B cell (primary cell): ENCODE data around the gene TUBA8. TPM values are rescaled to one million over a fixed set of nuclear protein-coding genes. Genes with fewer than 3 reads are reported as not detected.
A peak's percentile ranks its signal among the peaks of the same experiment; 100 is the strongest.
"Not testable (repeated sequence)": the region's sequence is repeated elsewhere in the genome, so short reads cannot be mapped to it uniquely, and the experiment has no call there.

Source experiments
- ATAC-seq: fragments of 200-7000 bp; cut with Tn5 transposase; one replicate; pipeline ENCODE4 v1.10.0; 2021; ENCODE audit warnings: low read depth, mild to moderate bottlenecking, moderate number of reproducible peaks, moderate library complexity
- CTCF ChIA-PET: fragments of 350-600 bp; sonication (Branson Sonifier 250); formaldehyde crosslinking; loops from one replicate; lab custom pipeline; 2021; ENCODE audit warnings: antibody characterized with exemption, inconsistent platforms; lab: Charles Lee
- POLR2A ChIA-PET: fragments of 350-600 bp; sonication (Branson Sonifier 250); formaldehyde crosslinking; loops from one replicate; lab custom pipeline; 2021; ENCODE audit warnings: antibody characterized with exemption; lab: Charles Lee
- DNase-seq: peaks from one replicate; pipeline ENCODE4 v3.0.0; 2013
- H2AFZ ChIP-seq: 2 replicates; pipeline ENCODE4 v1.6.1; 2012; ENCODE audit warnings: mild to moderate bottlenecking, low read depth, low read length; ENCODE audit not compliant: insufficient read depth, poor library complexity, severe bottlenecking
- H3K27ac ChIP-seq, 2 donors: 1 replicate in 1 of 2; 2 replicates in 1 of 2; pipeline ENCODE4 v1.5.1; 2012 to 2013; ENCODE audit warnings: low read length in 2 of 2, mild to moderate bottlenecking in 2 of 2, moderate library complexity in 1 of 2
- H3K27me3 ChIP-seq, 4 experiments: fragments of 200-600 bp in 1 of 4; sonication (generic) in 1 of 4; replicated peaks in 1 of 4; 1 replicate in 2 of 4; 2 replicates in 2 of 4; pipeline versions ENCODE4 v1.6.1 to v1.7.0; 2013 to 2016; ENCODE audit warnings: low read length in 3 of 4, mild to moderate bottlenecking in 2 of 4, mixed read lengths in 1 of 4, moderate library complexity in 1 of 4; ENCODE audit not compliant: insufficient read depth in 4 of 4, control insufficient read depth in 3 of 4; ENCODE audit errors: control extremely low read depth in 1 of 4
- H3K36me3 ChIP-seq, 2 experiments: replicated peaks in 1 of 2; 1 replicate in 1 of 2; 2 replicates in 1 of 2; pipeline versions ENCODE4 v1.6.1 to v1.7.1; 2013; ENCODE audit warnings: low read length in 1 of 2; ENCODE audit not compliant: insufficient read depth in 2 of 2, control insufficient read depth in 1 of 2; ENCODE audit errors: control extremely low read depth in 1 of 2, extremely low read depth in 1 of 2
- H3K4me1 ChIP-seq, 2 donors: fragments of 200-600 bp in 1 of 2; sonication (generic) in 1 of 2; 1 replicate in 1 of 2; 2 replicates in 1 of 2; pipeline versions ENCODE4 v1.5.1 to v1.6.1; 2013 to 2017; ENCODE audit warnings: low read length in 2 of 2; ENCODE audit not compliant: control insufficient read depth in 2 of 2, insufficient read depth in 2 of 2
- H3K4me2 ChIP-seq: replicated peaks from 2 replicates; pipeline ENCODE3; 2012; ENCODE audit warnings: mild to moderate bottlenecking, low read depth, low read length; ENCODE audit not compliant: poor library complexity, severe bottlenecking
- H3K4me3 ChIP-seq, 5 experiments: fragments of 200-600 bp in 1 of 5; sonication (generic) in 1 of 5; 1 replicate in 3 of 5; 2 replicates in 2 of 5; pipeline versions ENCODE4 v1.5.1 to v1.7.0; 2011 to 2016; ENCODE audit warnings: low read length in 4 of 5, mild to moderate bottlenecking in 4 of 5, low read depth in 2 of 5, control low read depth in 1 of 5, moderate library complexity in 1 of 5; ENCODE audit not compliant: insufficient read depth in 1 of 5; ENCODE audit errors: control extremely low read depth in 1 of 5, extremely low read depth in 1 of 5
- H3K79me2 ChIP-seq: fragments of 200-600 bp; sonication (generic); one replicate; pipeline ENCODE4 v1.6.0; 2016; ENCODE audit warnings: low read length; ENCODE audit not compliant: control insufficient read depth, insufficient read depth
- H3K9ac ChIP-seq: fragments of 200-600 bp; sonication (generic); 2 replicates; pipeline ENCODE4 v1.6.1; 2017; ENCODE audit warnings: mild to moderate bottlenecking, low read length, moderate library complexity
- H3K9me3 ChIP-seq, 3 donors: one replicate each; pipeline versions ENCODE4 v1.6.1 to v1.7.1; 2013; ENCODE audit warnings: low read length in 2 of 3; ENCODE audit not compliant: control insufficient read depth in 2 of 3, insufficient read depth in 1 of 3; ENCODE audit errors: control extremely low read depth in 1 of 3
- H4K20me1 ChIP-seq: 2 replicates; pipeline ENCODE4 v1.6.0; 2012; ENCODE audit warnings: mild to moderate bottlenecking, low read length; ENCODE audit not compliant: insufficient read depth, control insufficient read depth, poor library complexity, severe bottlenecking
- H3K27ac Mint-ChIP-seq: one replicate; pipeline ENCODE4 v1.8.0; 2021; ENCODE audit warnings: mixed read lengths
- H3K27me3 Mint-ChIP-seq: one replicate; pipeline ENCODE4 v1.8.0; 2021; ENCODE audit warnings: mixed read lengths
- H3K4me1 Mint-ChIP-seq: one replicate; pipeline ENCODE4 v1.8.0; 2021; ENCODE audit warnings: mixed read lengths
- H3K4me3 Mint-ChIP-seq: one replicate; pipeline ENCODE4 v1.8.0; 2021; ENCODE audit warnings: mixed read lengths
- H3K9me3 Mint-ChIP-seq: one replicate; pipeline ENCODE4 v1.8.0; 2022; ENCODE audit warnings: mixed read lengths; ENCODE audit not compliant: insufficient read depth
- CTCF ChIP-seq: fragments of 200-600 bp; IDR thresholded peaks from one replicate; pipeline ENCODE4 v1.8.0; 2022; ENCODE audit warnings: antibody characterized with exemption, mild to moderate bottlenecking
- EZH2 ChIP-seq: IDR thresholded peaks from 2 replicates; pipeline ENCODE4 v1.6.1; 2012; ENCODE audit warnings: borderline replicate concordance, low read depth, mild to moderate bottlenecking, moderate library complexity, low read length; ENCODE audit not compliant: insufficient read depth, poor library complexity, severe bottlenecking
- WGBS: methylation state at CpG from one replicate; pipeline ENCODE4 v1.1.5; 2013; ENCODE audit warnings: missing lambda C conversion rate; ENCODE audit not compliant: insufficient coverage; 5-methylcytosine and 5-hydroxymethylcytosine counted together
- intact Hi-C: fragments of 100-400 bp; cut with micrococcal nuclease; formaldehyde crosslinking; loops from one replicate; pipeline ENCODE4 v1.10.0; 2022
- polyA plus RNA-seq: library from polyadenylated mRNA; depleted of rRNA; stranded (reverse); fragments of >200 nt; gene quantifications from 2 replicates; pipeline ENCODE4 v1.2.3, GENCODE V29; 2012
- total RNA-seq, 2 donors: library from RNA; stranded (reverse); fragments of 120-200 nt in 1 of 2; gene quantifications; 1 replicate in 1 of 2; 2 replicates in 1 of 2; pipeline versions ENCODE4 v1.2.3 to v1.2.4, GENCODE V29; 2013 to 2022

The TUBA8 gene
- total and polyA plus RNA-seq, 2 donors (not counting 1 experiment from before 2014, with no cell fraction given) = 1.8 to 3.4 TPM

GRCh38 chr22:18073467-18073866, 37.1 kb upstream of the TUBA8 start:
- intact Hi-C loops = no loop called here
- H3K4me1 ChIP-seq = peaks cover 52 to 56% of the 10 kb centered on the region in 2 donors

GRCh38 chr22:18073927-18074326, 36.7 kb upstream of the TUBA8 start:
- intact Hi-C loops = not testable (repeated sequence)

More at GRCh38 chr22:18073467-18073866, 37.1 kb upstream of the TUBA8 start:
- no peak for TF ChIP-seq EZH2
- no peak for TF ChIP-seq CTCF
- H3K4me1 Mint-ChIP-seq = peaks cover 63% of the 10 kb centered on the region
- WGBS = 100% methylated on average over 1 of the region's 2 CpGs
- Histone ChIP-seq H3K4me2 (no peak overlapping the region), H2AFZ (no peak overlapping the region), H3K4me3 (no peak overlapping the region), H4K20me1 (no peaks in the 10 kb centered on the region), H3K27ac (no peak overlapping the region), H3K9ac (no peak overlapping the region), H3K27me3 (no peaks in the 10 kb centered on the region), H3K9me3 (no peaks in the 10 kb centered on the region), H3K79me2 (peaks cover 23% of the 10 kb centered on the region), H3K36me3 (no peaks in the 10 kb centered on the region)
- ATAC-seq (no peak), DNase-seq (no peak)
- no peaks in the 10 kb centered on the region for H3K9me3 Mint-ChIP-seq
- H3K4me3 Mint-ChIP-seq = no peak overlapping the region
- CTCF ChIA-PET = interaction anchor here (1.3 to 9.6 kb wide), 5 partner anchors 16 to 243 kb away, joined by 4 to 250 read pairs (median 133); partner anchors contain the start of gene MICAL3
- no peaks in the 10 kb centered on the region for H3K27me3 Mint-ChIP-seq
- POLR2A ChIA-PET = interaction anchor here (0.6 kb wide), 1 partner anchor 99 kb away, joined by 11 read pairs; no protein-coding TSS in a partner anchor
- H3K27ac Mint-ChIP-seq = peak overlapping the region; percentile 16

More at GRCh38 chr22:18073927-18074326, 36.7 kb upstream of the TUBA8 start:
- H3K79me2 ChIP-seq = peaks cover 28% of the 10 kb centered on the region
- not testable (repeated sequence) for H3K9me3 ChIP-seq, H3K4me3 Mint-ChIP-seq, H2AFZ ChIP-seq, H3K27me3 ChIP-seq, H3K4me3 ChIP-seq, H3K36me3 ChIP-seq, DNase-seq, H4K20me1 ChIP-seq, H3K4me2 ChIP-seq, ATAC-seq, H3K9me3 Mint-ChIP-seq, H3K27ac ChIP-seq, H3K27me3 Mint-ChIP-seq, H3K9ac ChIP-seq
- 91% methylated on average over 4 of the region's 4 CpGs for WGBS
- CTCF ChIA-PET = interaction anchor here (0.7 to 9.6 kb wide), 7 partner anchors 17 to 319 kb away, joined by 3 to 250 read pairs (median 60); partner anchors contain the start of gene MICAL3
- peak overlapping the region; percentile 20 for H3K27ac Mint-ChIP-seq
- H3K4me1 ChIP-seq = peaks cover 52 to 56% of the 10 kb centered on the region in 2 donors
- POLR2A ChIA-PET = interaction anchor here (0.6 kb wide), 1 partner anchor 13 kb away, joined by 4 read pairs; no protein-coding TSS in a partner anchor
- H3K4me1 Mint-ChIP-seq = peaks cover 63% of the 10 kb centered on the region
